HepG2 (cell line): ENCODE measurements around the gene PSAP. TPM values are rescaled to one million over a fixed set of nuclear protein-coding genes. Genes with fewer than 3 reads are reported as not detected.

Experiments used
- EP300 ChIP-seq, 3 experiments: sonication (generic) in 1 of 3; formaldehyde crosslinking in 1 of 3; IDR thresholded peaks; 2 replicates each; pipeline versions ENCODE4 v1.5.1 to v1.6.1; 2011 to 2020; ENCODE audit warnings: low read depth in 2 of 3, low read length in 2 of 3, borderline replicate concordance in 1 of 3, improper control_type of control experiment in 1 of 3, mild to moderate bottlenecking in 1 of 3, missing genetic modification reagents in 1 of 3, moderate library complexity in 1 of 3
- NR2F2 ChIP-seq: IDR thresholded peaks from 2 replicates; pipeline ENCODE4 v1.6.1; 2012; ENCODE audit warnings: low read depth, inconsistent platforms, borderline replicate concordance
- RFX3 ChIP-seq: IDR thresholded peaks from 2 replicates; pipeline ENCODE4 v1.6.1; 2016; ENCODE audit warnings: missing biosample characterization, missing genetic modification reagents
- RFXANK ChIP-seq: IDR thresholded peaks from 2 replicates; pipeline ENCODE4 v1.6.1; 2016
- TARDBP ChIP-seq: sonication (generic); formaldehyde crosslinking; IDR thresholded peaks from 2 replicates; pipeline ENCODE4 v1.8.0; 2022; ENCODE audit warnings: mild to moderate bottlenecking, missing genetic modification reagents
- TFDP1 ChIP-seq: IDR thresholded peaks from 2 replicates; pipeline ENCODE4 v1.6.1; 2016; ENCODE audit warnings: missing compliant biosample characterization, missing genetic modification reagents, borderline replicate concordance
- YEATS4 ChIP-seq: sonication (generic); formaldehyde crosslinking; IDR thresholded peaks from 2 replicates; pipeline ENCODE4 v1.4.0; 2020; ENCODE audit warnings: missing genetic modification reagents, borderline replicate concordance
- ZHX1 ChIP-seq: sonication (generic); formaldehyde crosslinking; IDR thresholded peaks from 2 replicates; pipeline ENCODE4 v1.8.1; 2022; ENCODE audit warnings: low read depth, mild to moderate bottlenecking, missing genetic modification reagents
- ZNF44 ChIP-seq: sonication (generic); formaldehyde crosslinking; IDR thresholded peaks from 2 replicates; pipeline ENCODE4 v1.5.1; 2020; ENCODE audit warnings: mild to moderate bottlenecking, missing genetic modification reagents
- ZNF503 ChIP-seq: sonication (generic); formaldehyde crosslinking; IDR thresholded peaks from 2 replicates; pipeline ENCODE4 v1.4.0; 2020; ENCODE audit warnings: missing genetic modification reagents
- ZNF574 ChIP-seq: sonication (generic); formaldehyde crosslinking; IDR thresholded peaks from 2 replicates; pipeline ENCODE4 v1.4.0; 2020; ENCODE audit warnings: missing genetic modification reagents
- ZNF597 ChIP-seq: sonication (generic); formaldehyde crosslinking; IDR thresholded peaks from 2 replicates; pipeline ENCODE4 v1.5.0; 2020; ENCODE audit warnings: missing genetic modification reagents
- ZNF652 ChIP-seq: IDR thresholded peaks from 2 replicates; pipeline ENCODE4 v1.6.1; 2016; ENCODE audit warnings: low read depth, borderline replicate concordance
- ZXDC ChIP-seq: sonication (generic); formaldehyde crosslinking; IDR thresholded peaks from 2 replicates; pipeline ENCODE4 v1.5.0; 2020; ENCODE audit warnings: mild to moderate bottlenecking, missing genetic modification reagents
- polyA plus RNA-seq, 8 experiments: library from polyadenylated mRNA; depleted of rRNA in 3 of 8; stranded (reverse) in 7 of 8; unstranded in 1 of 8; fragments of >200 nt; fragmentation: Illumina TruSeq in 4 of 8; extraction: Trizol in 4 of 8; gene quantifications; 2 replicates each; pipeline versions ENCODE4 v1.2.1 to v1.2.3, GENCODE V29; 2011 to 2016; ENCODE audit warnings: low read depth in 4 of 8, missing spikeins in 1 of 8, mixed read lengths in 1 of 8; ENCODE audit not compliant: insufficient read depth in 1 of 8
- total RNA-seq, 5 experiments: library from RNA; depleted of rRNA; stranded (reverse); fragments of >200 nt; fragmentation: Illumina TruSeq; extraction: Trizol; gene quantifications; 2 replicates each; pipeline ENCODE4 v1.2.3, GENCODE V29; 2016; ENCODE audit warnings: low read depth in 1 of 5

PSAP gene
- total and polyA plus RNA-seq, 2 of the 13 experiments (the other 11 are each of a cell fraction or from before 2014, with no cell fraction given): 323 to 643 TPM

- no peak for TF ChIP-seq TFDP1 (CRISPR knock-in tag)
- TF ChIP-seq ZNF503 (CRISPR knock-in tag): peak; percentile 60; the same call in 1 of the 2 replicates
- TF ChIP-seq ZNF597 (CRISPR knock-in tag): no peak
- no peak for TF ChIP-seq ZHX1 (CRISPR knock-in tag)
- peak; percentile 85 for TF ChIP-seq ZNF44 (CRISPR knock-in tag)
- TF ChIP-seq YEATS4 (CRISPR knock-in tag): peak; percentile 81
- peak; percentile 71 for TF ChIP-seq TARDBP (CRISPR knock-in tag)
- TF ChIP-seq ZXDC: no peak; the same call in 1 of the 2 replicates
- TF ChIP-seq EP300 (IDR thresholded peaks at IDR 0.05; ENCODE audit: low read depth in 2 of 2, low read length in 2 of 2): no peak
- TF ChIP-seq EP300 (CRISPR knock-in tag; IDR thresholded peaks at IDR 0.05; ENCODE audit: borderline replicate concordance): 0 out of 2 replicates have a peak, but pooled peaks have one; percentile 19
- TF ChIP-seq NR2F2: no peak
- TF ChIP-seq RFX3 (CRISPR knock-in tag): 0 out of 2 replicates have a peak, but pooled peaks have one; percentile 16
- no peak for TF ChIP-seq RFXANK (CRISPR knock-in tag)
- no peak for TF ChIP-seq ZNF652 (CRISPR knock-in tag)
- peak; percentile 28; the same call in 1 of the 2 replicates for TF ChIP-seq ZNF574
These were observed at the start of gene PSAP (continued) for GRCh38 chr10:71850743-71851464.
